PFSK-1 (cell line): Measurements from ENCODE around the gene ALDOC.

Experiments used
- FOXP2 ChIP-seq: optimal IDR thresholded peaks from 2 replicates; pipeline ENCODE3; 2011; ENCODE audit warnings: borderline replicate concordance, control low read depth, inconsistent platforms; ENCODE audit not compliant: insufficient read depth; ENCODE audit errors: extremely low read length, extremely low read depth
- POLR2AphosphoS5 ChIP-seq: IDR thresholded peaks from 2 replicates; pipeline ENCODE4 v1.6.1; 2012; ENCODE audit warnings: low read depth, mild to moderate bottlenecking, control low read depth, low read length, moderate library complexity
- SIN3A ChIP-seq: IDR thresholded peaks from 2 replicates; pipeline ENCODE4 v1.6.1; 2012; ENCODE audit warnings: mild to moderate bottlenecking, low read length, moderate library complexity, borderline replicate concordance; ENCODE audit not compliant: insufficient read depth
- TAF1 ChIP-seq: IDR thresholded peaks from 2 replicates; pipeline ENCODE4 v1.6.1; 2012; ENCODE audit warnings: low read length, control low read depth, borderline replicate concordance; ENCODE audit not compliant: insufficient read depth
- TF ChIP-seq, protein P1 (sequence below), 2 experiments: IDR thresholded peaks; 2 replicates each; pipeline versions ENCODE4 v1.6.1 to v1.8.0; 2011 to 2012; ENCODE audit warnings: low read depth in 2 of 2, low read length in 2 of 2, control low read depth in 1 of 2, inconsistent platforms in 1 of 2, mild to moderate bottlenecking in 1 of 2, moderate library complexity in 1 of 2; ENCODE audit not compliant: insufficient read depth in 1 of 2

DNA sequence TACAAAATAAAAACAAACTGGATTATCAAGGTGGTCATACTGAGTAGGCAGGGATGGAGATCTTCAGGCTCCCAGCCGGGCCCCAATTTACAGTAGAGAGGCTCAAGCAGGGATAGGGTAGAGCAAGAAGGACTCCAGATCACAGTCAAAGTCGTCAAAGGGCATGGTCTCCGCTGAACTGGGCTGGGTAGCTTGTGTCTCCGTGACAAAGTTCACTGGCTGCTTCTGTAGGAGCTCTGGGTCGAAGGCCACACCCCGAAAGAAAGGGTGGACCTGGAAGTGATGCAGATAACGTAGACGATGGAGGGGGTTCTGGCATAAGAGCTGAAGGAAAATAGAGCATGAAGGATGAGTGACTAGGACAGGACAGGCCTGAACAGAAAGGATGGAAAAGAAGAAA, 33.7 kb upstream of the ALDOC start:
- TF ChIP-seq SIN3A: no peak
- TF ChIP-seq TAF1: no peak
- TF ChIP-seq POLR2AphosphoS5: no peak; the same call in 1 of the 2 replicates
- TF ChIP-seq, protein P1, sequence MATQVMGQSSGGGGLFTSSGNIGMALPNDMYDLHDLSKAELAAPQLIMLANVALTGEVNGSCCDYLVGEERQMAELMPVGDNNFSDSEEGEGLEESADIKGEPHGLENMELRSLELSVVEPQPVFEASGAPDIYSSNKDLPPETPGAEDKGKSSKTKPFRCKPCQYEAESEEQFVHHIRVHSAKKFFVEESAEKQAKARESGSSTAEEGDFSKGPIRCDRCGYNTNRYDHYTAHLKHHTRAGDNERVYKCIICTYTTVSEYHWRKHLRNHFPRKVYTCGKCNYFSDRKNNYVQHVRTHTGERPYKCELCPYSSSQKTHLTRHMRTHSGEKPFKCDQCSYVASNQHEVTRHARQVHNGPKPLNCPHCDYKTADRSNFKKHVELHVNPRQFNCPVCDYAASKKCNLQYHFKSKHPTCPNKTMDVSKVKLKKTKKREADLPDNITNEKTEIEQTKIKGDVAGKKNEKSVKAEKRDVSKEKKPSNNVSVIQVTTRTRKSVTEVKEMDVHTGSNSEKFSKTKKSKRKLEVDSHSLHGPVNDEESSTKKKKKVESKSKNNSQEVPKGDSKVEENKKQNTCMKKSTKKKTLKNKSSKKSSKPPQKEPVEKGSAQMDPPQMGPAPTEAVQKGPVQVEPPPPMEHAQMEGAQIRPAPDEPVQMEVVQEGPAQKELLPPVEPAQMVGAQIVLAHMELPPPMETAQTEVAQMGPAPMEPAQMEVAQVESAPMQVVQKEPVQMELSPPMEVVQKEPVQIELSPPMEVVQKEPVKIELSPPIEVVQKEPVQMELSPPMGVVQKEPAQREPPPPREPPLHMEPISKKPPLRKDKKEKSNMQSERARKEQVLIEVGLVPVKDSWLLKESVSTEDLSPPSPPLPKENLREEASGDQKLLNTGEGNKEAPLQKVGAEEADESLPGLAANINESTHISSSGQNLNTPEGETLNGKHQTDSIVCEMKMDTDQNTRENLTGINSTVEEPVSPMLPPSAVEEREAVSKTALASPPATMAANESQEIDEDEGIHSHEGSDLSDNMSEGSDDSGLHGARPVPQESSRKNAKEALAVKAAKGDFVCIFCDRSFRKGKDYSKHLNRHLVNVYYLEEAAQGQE (IDR thresholded peaks at IDR 0.05; ENCODE audit: insufficient read depth in 1 of 2, low read depth in 2 of 2, low read length in 2 of 2): no peak
- no peak for TF ChIP-seq FOXP2
